NCI-H748 (cell line): Measurements from ENCODE around the gene C19orf53.
"Not testable (repeated sequence)": the region's sequence is repeated elsewhere in the genome, so short reads cannot be mapped to it uniquely, and the experiment has no call there.

Experiments
- DNase-seq: peaks from one replicate; lab custom pipeline; 2025; ENCODE audit not compliant: unreplicated experiment; lab: John Stamatoyannopoulos, UW

C19orf53 gene

DNA sequence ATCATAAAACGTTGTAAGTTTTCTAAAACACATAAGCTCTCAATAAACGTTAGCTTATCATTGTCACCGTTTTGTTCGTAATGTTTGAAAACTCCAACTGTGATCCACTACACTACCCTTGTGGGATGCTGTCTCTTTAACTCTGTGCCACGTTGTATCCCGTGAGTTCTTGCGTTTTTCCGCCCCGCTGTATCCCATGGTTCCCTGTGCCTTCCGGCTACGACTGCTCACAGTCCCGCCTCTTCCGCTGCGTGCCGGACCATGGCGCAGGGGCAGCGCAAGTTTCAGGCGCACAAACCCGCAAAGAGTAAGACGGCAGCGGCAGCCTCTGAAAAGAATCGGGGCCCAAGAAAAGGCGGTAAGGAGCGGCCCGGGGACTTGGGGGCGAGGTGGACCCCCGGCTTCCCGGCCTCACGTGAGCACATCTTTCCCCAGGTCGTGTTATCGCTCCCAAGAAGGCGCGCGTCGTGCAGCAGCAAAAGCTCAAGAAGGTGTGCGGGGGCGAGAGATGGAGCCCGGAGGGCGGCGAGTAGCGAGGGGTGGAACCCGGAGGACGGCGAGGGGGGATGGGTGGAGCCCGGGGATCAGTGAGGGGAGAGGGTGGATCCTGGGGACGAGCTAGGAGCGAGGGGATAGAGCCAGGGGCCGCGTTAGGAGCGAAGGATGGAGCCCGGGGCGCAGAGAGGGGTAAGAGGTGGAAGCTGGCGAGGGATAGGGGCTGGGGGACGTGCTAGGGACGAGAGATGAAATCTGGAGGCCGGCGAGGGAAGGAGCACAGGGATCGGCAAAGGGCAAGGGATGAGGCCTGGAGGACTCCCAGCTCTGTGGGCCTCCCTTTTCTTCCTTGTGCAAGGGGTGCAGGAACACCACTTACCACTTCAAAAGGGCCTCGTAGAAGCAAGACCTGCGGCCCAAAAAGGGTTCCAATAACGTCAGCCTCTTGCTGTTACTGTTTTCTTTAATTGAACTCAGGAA is at the start of gene C19orf53:
TSS of gene C19orf53 (plus strand) at position 240 of the 975 bp plus-strand sequence. CDS start at position 262, 22 bp downstream.
- peak; percentile 83 for DNase-seq

GRCh38 chr19:13726323-13726722 is 47.9 kb upstream of the C19orf53 start:
- DNase-seq = no peak

DNA sequence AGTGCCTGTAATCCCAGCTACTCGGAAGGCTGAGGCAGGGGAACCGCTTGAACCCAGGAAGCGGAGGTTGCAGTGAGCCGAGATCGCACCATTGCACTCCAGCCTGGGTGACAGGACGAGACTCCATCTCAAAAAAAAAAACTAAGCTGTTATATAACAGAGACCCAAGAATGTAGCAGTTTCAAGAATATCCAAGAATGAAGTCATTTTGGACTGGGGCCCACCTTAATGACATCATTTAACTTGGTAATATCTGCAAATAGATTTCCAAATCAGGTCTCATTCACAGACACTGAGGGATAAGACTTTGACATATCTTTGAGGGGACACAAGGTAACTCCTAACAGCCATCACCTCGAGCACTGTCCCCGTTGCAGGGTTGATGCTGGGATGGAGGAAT is 46.5 kb upstream of the C19orf53 start:
- DNase-seq = no peak

DNA sequence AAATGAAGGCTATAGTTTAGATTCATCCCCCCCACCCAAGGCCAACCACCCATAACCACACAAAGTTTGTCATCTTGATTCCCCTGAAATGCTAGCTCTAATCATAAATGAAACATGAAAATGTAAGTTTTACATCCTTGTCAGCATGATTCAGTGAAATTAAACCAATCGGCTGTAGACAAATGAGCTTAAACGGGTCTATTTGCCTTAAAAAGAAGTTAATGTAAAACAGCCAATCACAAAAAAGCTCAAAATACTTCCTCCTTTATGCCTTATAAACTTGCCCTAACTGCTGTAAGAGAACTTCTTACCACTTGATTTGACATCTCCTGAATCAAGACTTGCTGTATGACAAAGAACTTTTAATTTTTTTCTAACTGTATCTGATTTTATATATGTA is 44.4 kb upstream of the C19orf53 start:
- no peak for DNase-seq

- DNase-seq = peak; percentile 95
Observed at GRCh38 chr19:13731147-13731964, 42.9 kb upstream of the C19orf53 start.

- DNase-seq = no peak
Observed at GRCh38 chr19:13732337-13732736, 41.9 kb upstream of the C19orf53 start.

DNA sequence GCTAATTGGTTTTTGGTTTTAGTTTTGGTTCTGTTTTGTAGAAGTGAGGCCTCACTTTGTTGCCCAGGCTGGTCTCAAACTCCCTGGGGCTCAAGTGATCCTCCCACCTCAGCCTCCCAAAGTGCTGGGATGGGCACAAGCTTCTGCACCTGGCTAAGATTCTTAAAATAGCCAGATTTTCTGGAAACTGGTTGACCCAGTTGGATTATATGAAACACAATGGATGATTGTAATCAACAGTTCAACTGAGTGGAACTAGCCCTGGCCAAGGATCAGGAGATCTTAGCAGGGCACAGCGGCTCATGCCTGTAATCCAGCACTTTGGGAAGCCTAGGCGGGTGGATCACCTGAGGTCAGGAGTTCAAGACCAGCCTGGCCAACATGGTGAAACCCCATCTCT is 39.5 kb upstream of the C19orf53 start:
- no peak for DNase-seq

- no peak for DNase-seq
Observed at GRCh38 chr19:13738073-13738472, 36.2 kb upstream of the C19orf53 start.

DNA sequence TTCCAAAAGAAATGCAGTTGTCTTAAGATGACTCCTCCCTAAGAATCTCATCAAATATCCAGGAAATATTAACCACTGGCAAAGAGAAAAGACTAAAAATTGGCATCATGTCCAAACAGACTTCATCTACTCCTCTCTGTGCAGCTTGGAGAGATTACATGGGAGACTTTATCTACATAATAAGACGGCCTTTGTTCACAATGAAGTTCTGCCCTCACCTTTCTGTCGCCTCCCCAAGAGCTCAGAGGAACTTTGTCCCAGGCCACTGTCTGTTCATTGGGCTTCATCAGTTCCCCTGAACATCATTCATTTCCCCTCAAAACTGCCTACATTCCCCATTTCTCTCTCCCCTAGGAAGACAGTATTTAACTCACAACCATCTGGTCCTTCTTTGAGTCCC is 32.4 kb upstream of the C19orf53 start:
- DNase-seq = no peak

DNA sequence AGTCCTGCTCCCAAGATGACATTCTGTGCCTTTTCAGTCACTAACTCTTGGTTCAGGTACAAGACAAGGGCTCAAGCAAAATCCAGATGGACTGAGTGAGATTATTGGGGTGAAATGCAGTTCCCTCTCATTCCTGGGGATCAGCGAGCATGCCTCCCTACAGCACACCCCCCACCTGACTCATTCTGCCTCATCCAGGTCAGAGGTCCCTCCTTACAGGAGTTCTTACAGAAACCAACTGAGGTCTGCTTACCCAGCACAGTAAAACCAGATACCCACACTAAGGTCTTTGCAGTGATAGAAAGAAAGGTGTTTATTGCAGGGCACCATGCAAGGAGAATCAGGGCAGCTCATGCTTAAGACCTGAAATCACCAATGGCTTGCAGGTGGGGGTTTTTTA is 31.5 kb upstream of the C19orf53 start:
- DNase-seq = no peak

- DNase-seq = no peak
Observed at GRCh38 chr19:13744174-13744573, 30.1 kb upstream of the C19orf53 start.

DNA sequence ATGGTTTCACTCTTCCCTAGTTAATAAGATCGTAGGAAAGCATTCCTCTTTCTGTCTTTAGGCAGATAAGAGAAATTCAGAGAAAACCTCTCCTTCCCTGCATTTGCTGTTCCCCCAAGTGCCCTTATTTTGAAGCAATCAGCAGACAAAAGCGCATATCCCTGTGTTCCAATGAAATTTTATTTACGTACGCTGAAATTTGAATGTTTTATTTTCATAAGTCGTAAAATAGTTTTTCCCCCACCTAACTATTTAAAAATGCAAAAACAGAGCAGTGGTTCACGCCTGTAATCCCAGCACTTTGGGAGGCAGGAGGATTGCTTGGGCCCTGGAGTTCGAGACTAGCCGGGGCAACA is 27.2 kb upstream of the C19orf53 start:
- DNase-seq = no peak

DNA sequence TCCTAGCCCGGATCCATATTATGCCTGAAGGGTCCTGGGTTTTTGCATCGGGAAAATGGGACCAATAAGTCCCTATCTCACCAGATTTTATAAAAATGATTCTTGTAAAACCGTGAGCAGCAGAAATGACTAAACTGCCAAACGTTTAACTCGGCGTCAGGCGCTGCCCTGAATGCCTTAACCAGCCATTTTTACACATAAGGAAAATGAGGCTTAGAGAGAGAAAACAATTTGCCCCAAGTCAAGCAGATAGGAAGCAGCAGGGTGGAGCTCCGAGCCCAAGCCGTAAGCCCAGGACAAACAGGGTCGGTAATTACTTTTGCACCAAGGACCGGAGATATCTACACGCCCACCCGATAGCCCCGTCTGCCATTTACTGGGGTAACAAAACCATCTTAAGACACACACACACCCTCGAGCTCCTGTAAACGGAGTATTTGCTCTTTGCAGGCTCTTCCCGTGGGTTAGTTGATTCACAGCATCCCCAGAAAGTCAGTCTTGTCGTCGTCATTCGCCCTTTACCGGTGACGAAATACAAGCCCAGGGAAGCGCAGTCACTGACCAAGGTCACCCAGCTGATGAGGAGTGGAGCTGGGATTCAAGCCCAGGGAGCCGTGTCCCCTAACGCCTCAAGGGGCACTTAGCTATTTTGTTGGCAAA is 26.0 kb upstream of the C19orf53 start:
- peak; percentile 51 for DNase-seq

- DNase-seq = no peak
Observed at GRCh38 chr19:13751436-13751835, 22.8 kb upstream of the C19orf53 start.

GRCh38 chr19:13753622-13754021 is 20.6 kb upstream of the C19orf53 start:
- DNase-seq = not testable (repeated sequence)

DNA sequence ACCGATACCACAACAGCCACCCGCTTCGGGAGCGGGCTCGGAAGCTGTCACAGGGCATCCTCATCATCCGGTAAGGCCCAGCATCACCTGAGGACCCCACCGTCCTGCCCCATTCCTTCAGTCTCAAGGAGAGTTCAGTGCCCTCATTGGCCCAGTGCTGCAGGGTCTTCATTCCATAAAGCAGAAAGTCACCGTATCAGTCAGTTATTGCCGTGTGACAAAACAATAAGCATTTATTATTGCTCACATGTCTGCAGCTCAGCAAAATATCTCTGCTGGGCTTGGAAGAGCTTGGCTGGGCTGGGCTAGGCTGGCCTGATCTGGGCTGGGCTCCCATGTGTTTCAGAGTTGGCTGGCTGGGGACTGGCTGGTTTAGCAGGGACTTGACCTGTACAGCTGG is 18.0 kb upstream of the C19orf53 start:
- DNase-seq = no peak

- no peak for DNase-seq
Observed at GRCh38 chr19:13757805-13758772, 16.2 kb upstream of the C19orf53 start.

DNA sequence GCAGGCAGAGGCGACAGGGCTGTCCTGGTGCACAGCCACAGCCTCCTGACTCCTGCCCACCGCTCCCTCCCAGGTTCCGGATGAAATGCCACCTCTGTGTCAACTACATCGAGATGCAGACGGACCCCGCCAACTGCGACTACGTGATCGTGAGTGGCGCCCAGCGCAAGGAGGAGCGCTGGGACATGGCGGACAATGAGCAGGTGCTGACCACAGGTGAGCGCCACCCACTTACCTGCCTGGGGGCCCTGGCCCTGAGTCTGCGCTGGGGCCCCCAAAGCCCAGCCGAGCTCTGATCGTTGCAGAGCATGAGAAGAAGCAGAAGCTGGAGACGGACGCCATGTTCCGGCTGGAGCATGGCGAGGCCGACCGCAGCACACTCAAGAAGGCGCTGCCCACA is 15.5 kb upstream of the C19orf53 start:
- DNase-seq = no peak

GRCh38 chr19:13761423-13761822 is 12.8 kb upstream of the C19orf53 start:
- no peak for DNase-seq

- no peak for DNase-seq
Observed at GRCh38 chr19:13762635-13763235, 11.5 kb upstream of the C19orf53 start.
